ENCODE data around the gene ADRA1B.
"Not testable (repeated sequence)": the region's sequence is repeated elsewhere in the genome, so short reads cannot be mapped to it uniquely, and the experiment has no call there.

The ADRA1B gene

GRCh38 chr5:159965838-159966128 is 49.5 kb downstream of the ADRA1B start:
- DNase-seq (ENCODE audit: low spot score), result not testable (repeated sequence)

- no peak for DNase-seq (ENCODE audit: low spot score)
Measured at GRCh38 chr5:159969966-159970365, 53.7 kb downstream of the ADRA1B start.

- no peak for DNase-seq (ENCODE audit: low spot score)
Measured at GRCh38 chr5:159971038-159971437, 54.8 kb downstream of the ADRA1B start.

- no peak for DNase-seq (ENCODE audit: low spot score)
Measured at GRCh38 chr5:159971514-159971913, 55.2 kb downstream of the ADRA1B start.

- DNase-seq (ENCODE audit: low spot score), result no peak
Measured at GRCh38 chr5:159971931-159972461, 55.7 kb downstream of the ADRA1B start.

GRCh38 chr5:159972538-159973362 is 56.5 kb downstream of the ADRA1B start:
- DNase-seq (ENCODE audit: low spot score), result no peak

- no peak for DNase-seq (ENCODE audit: low spot score)
Measured at GRCh38 chr5:159975462-159976019, 59.3 kb downstream of the ADRA1B start.

- DNase-seq (ENCODE audit: low spot score), result no peak
Measured at GRCh38 chr5:159976921-159977320, 60.6 kb downstream of the ADRA1B start.

GRCh38 chr5:159978358-159978757 is 62.1 kb downstream of the ADRA1B start:
- DNase-seq (ENCODE audit: low spot score), result no peak

GRCh38 chr5:159982421-159983173 is 66.3 kb downstream of the ADRA1B start:
- DNase-seq (ENCODE audit: low spot score), result no peak

GRCh38 chr5:159987031-159987674 is 70.9 kb downstream of the ADRA1B start:
- no peak for DNase-seq (ENCODE audit: low spot score)

GRCh38 chr5:159990506-159990905 is 74.2 kb downstream of the ADRA1B start:
- DNase-seq (ENCODE audit: low spot score), result no peak

GRCh38 chr5:159992566-159992965 is 76.3 kb downstream of the ADRA1B start:
- no peak for DNase-seq (ENCODE audit: low spot score)

- no peak for DNase-seq (ENCODE audit: low spot score)
Measured at GRCh38 chr5:159993194-159993593, 76.9 kb downstream of the ADRA1B start.

- no peak for DNase-seq (ENCODE audit: low spot score)
Measured at GRCh38 chr5:159995907-159996306, 79.6 kb downstream of the ADRA1B start.

GRCh38 chr5:160001457-160001856 is 85.2 kb downstream of the ADRA1B start:
- no peak for DNase-seq (ENCODE audit: low spot score)

GRCh38 chr5:160007514-160007913 is 91.2 kb downstream of the ADRA1B start:
- no peak for DNase-seq (ENCODE audit: low spot score)

- not testable (repeated sequence) for DNase-seq (ENCODE audit: low spot score)
Measured at GRCh38 chr5:160008529-160008876, 92.2 kb downstream of the ADRA1B start.

GRCh38 chr5:160008877-160009590 is 92.8 kb downstream of the ADRA1B start, which contains the start of gene TTC1:
Gene TTC1, plus strand, starts transcription at chr5:160009139. Its CDS starts 1,390 bp downstream, at chr5:160010529.
- peak; percentile 99 for DNase-seq (ENCODE audit: low spot score)

- no peak for DNase-seq (ENCODE audit: low spot score)
Measured at GRCh38 chr5:160009591-160009989, 93.3 kb downstream of the ADRA1B start.

- DNase-seq (ENCODE audit: low spot score), result no peak
Measured at GRCh38 chr5:160011471-160011870, 95.2 kb downstream of the ADRA1B start.

- not testable (repeated sequence) for DNase-seq (ENCODE audit: low spot score)
Measured at GRCh38 chr5:160014197-160014596, 97.9 kb downstream of the ADRA1B start.
